Fibroblast of mammary gland (primary cell): Measurements from ENCODE around the gene MICU2.

ENCODE experiments used
- DNase-seq: peaks from one replicate; pipeline ENCODE4 v3.0.0-alpha.2; 2010; ENCODE audit warnings: low read depth
- H3K4me3 ChIP-seq: 2 replicates; pipeline ENCODE4 v1.5.1; 2011; ENCODE audit warnings: low read depth, mild to moderate bottlenecking, low read length, moderate library complexity; ENCODE audit not compliant: control insufficient read depth
- TF ChIP-seq, protein P1 (sequence below): conservative IDR thresholded peaks from 2 replicates; pipeline ENCODE4 v1.5.1; 2011; ENCODE audit warnings: low read depth, low read length, inconsistent platforms; ENCODE audit not compliant: control insufficient read depth, insufficient read depth

Gene MICU2

DNA sequence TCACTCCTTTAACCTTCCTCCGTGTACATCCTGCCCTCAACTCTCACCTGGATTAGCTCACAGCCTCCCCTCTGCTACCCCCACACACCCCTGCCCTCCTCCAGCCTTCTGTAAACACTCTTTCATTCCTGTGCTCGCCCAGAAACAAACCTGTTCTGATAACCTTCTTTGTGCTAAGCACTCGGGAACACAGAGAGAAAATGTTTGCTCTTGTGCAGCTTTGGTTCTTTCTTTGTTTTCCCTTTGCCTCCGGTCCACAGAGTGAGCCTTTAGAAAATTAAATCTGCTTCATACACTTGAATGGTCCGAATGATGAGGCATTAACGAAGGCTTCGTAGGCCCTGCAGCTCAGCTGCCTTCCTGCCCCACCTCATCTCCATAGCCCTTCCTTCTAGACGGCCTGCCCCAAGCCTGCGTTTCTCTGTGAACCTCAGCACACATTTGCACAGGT is 138.2 kb downstream of the MICU2 start:
- no peak for DNase-seq
- H3K4me3 ChIP-seq, result no peak overlapping the region
- TF ChIP-seq, protein P1, sequence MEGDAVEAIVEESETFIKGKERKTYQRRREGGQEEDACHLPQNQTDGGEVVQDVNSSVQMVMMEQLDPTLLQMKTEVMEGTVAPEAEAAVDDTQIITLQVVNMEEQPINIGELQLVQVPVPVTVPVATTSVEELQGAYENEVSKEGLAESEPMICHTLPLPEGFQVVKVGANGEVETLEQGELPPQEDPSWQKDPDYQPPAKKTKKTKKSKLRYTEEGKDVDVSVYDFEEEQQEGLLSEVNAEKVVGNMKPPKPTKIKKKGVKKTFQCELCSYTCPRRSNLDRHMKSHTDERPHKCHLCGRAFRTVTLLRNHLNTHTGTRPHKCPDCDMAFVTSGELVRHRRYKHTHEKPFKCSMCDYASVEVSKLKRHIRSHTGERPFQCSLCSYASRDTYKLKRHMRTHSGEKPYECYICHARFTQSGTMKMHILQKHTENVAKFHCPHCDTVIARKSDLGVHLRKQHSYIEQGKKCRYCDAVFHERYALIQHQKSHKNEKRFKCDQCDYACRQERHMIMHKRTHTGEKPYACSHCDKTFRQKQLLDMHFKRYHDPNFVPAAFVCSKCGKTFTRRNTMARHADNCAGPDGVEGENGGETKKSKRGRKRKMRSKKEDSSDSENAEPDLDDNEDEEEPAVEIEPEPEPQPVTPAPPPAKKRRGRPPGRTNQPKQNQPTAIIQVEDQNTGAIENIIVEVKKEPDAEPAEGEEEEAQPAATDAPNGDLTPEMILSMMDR, result no peak

DNA sequence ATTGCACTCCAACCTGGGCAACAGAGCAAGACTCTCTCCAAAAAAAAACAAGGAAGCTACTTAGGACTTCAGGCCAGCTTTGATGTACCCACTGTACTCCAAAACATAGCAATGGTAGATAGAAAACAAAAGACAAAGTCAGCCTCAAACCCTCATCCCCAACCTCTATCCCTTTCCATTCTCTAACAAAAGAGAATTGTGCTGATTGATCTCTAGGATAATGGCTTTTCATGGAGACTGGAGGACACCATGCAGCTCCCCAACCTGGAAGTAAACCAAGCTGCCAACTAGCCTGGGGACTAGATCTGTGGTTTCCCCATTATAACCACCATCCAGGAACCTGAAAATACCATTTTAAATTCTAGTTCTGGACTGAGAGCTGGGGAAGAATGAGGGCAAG is 140.5 kb downstream of the MICU2 start:
- no peak for DNase-seq
- TF ChIP-seq, protein P1, result no peak
- no peak overlapping the region for H3K4me3 ChIP-seq

DNA sequence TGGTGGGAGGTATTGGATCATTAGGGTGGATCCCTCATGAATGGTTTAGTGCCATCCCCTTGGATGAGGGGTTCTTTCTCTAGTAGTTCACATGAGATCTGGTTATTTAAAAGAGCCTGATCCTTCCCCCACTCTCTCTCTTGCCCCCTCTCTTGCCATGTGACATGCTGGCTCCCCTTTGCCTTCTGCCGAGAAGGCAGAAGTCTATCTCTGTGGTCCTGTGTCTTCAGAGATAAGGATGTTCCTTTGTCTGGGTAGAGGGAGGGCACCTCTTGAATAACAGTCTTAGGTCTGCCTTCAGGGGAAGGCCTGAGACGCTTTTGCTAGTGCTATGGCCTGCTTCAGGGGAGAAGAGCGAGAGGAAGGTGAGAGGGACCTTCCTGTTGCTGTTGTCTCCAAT is 142.8 kb downstream of the MICU2 start:
- no peak for DNase-seq
- TF ChIP-seq, protein P1, result no peak
- H3K4me3 ChIP-seq, result no peak overlapping the region

DNA sequence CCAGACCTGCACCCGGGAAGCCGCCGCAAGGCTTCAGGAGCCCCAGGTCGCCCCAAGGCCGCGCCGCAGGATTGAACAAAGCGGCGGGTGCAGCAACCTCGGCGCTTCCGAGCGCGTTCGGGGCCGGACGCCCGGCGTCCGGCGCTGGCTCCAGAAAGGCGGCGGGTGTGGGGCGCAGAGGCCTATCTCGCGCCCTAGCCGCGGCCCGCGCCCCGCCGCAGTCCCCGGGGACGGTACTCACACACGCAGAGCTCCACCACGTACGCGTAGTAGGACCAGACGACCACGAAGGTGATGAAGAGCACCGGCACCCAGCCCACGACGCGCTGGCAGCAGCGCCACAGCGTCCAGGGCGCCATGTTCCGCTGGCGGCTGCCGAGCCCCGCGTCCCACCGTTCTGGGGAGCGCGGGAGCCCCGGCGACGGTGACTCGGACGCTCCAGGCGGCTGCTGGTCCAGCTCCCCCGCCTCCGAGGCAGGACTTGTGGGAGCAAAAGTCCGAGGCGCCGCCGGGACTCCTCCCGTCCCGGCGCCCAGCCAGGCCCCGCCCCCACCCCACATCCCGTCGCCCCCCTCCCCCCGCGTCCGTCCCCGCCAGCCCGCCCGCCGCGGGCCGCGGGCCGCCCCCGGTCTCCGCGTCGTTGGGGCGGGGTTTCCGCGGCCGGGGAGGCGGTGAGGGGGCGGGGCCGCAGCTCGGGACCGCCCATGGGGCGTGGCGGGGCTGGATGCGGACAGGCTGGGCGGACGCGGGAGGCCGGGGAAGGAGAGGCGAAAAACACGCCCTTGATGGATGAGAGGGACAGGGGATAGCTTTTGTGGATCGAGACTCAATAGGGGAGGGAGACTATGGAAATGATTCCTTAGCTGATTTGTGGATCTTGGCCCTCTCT is 144.9 kb downstream of the MICU2 start, which contains the start of gene ZDHHC20:
ZDHHC20 (minus strand) TSS at position 491 of the 889 bp plus-strand sequence; CDS start at position 359, 132 bp downstream.
- DNase-seq, result peak; percentile 74
- H3K4me3 ChIP-seq, result peak within 1 kb of the TSS; percentile 94
- TF ChIP-seq, protein P1, result no peak

DNA sequence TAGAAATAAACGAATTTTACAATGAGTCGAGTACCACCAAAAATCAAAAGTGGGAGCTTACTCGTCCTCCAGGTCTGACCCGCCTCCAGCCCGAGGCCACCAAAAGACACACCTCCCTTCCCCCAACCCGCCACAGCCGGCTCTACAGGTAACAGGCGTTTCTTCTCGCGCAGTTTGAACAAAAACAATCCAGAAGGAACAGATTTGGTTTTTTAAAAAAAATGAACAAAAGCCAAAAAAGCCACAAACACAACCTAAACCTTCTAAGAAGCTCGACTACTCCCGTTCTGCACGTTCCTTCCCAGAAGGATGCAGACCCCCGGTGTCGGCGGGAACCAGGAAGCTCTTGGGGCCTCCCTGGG is 145.5 kb downstream of the MICU2 start:
- no peak for DNase-seq
- TF ChIP-seq, protein P1, result no peak

DNA sequence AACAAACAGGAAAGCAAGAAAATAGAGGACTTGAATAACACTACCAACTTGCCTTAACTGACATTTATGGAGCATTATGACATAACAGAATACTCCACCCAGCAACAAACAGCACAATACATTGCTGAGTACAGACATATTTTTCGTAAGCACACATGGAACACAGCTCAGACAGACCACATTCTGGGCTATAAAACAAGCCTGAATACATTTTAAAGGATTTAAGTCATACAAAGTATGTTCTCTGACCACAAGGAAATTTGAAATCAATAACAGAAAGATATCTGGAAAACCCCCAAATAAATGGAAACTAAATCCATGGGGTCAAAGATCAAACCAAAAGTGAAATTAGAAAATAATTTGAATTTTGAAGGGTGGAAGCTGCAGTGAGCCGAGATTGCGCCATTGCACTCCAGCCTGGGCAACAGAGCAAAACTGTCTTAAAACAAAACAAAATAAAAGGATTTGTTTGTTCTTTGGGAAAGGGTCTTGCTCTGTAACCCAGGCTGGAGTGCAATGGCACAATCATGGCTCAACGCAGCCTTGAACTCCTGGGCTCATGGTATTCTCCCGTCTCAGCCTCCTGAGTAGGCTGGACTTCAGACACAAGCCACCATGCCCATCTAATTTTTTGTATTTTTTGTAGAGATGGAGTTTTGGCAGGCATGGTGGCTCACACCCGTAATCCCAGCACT is 150.4 kb downstream of the MICU2 start:
- TF ChIP-seq, protein P1, result no peak

More for the DNA sequence above, 145.5 kb downstream of the MICU2 start:
- peak overlapping the region; percentile 94 for H3K4me3 ChIP-seq

More for the DNA sequence above, 150.4 kb downstream of the MICU2 start:
- DNase-seq, result peak; percentile 51
- H3K4me3 ChIP-seq, result no peak overlapping the region
